GM12891 (cell line): ENCODE data around the gene ESRRB.

Source experiments
- POLR2A ChIP-seq: IDR thresholded peaks from 2 replicates; pipeline ENCODE4 v1.6.1; 2011; ENCODE audit warnings: low read depth, low read length, control low read depth
- POLR2AphosphoS5 ChIP-seq: IDR thresholded peaks from 2 replicates; pipeline ENCODE4 v1.6.1; 2011; ENCODE audit warnings: low read depth, low read length, control low read depth
- TAF1 ChIP-seq: IDR thresholded peaks from 2 replicates; pipeline ENCODE4 v1.6.1; 2011; ENCODE audit warnings: low read depth, low read length, control low read depth

DNA sequence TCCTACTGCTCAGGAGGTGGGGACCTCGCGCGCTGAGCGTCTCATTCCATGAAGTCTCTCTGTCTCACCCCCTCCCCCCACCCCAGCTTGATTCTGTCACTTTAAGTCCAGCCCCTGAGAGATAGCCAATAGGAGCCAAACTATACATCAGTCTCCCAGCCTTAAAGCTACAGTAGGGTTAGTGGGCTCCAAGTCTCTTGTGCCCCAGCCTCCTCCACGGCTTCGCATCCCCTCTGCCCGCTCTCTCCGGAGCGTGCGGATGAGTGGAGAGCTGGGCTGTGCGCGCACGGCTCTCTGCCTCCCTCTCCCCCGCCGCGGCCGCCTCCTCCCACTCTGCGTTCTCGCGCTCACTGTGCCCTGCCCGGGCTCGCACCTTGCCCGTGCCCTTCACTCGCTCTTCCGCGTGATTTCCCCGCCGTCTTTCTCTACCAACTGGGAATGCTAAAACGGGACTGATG, at the start of gene ESRRB:
- no peak for TF ChIP-seq POLR2AphosphoS5
- no peak for TF ChIP-seq POLR2A
- no peak for TF ChIP-seq TAF1
